Endothelial cell (in vitro differentiated cells): ENCODE data around the gene NBAS. TPM values are rescaled to one million over a fixed set of nuclear protein-coding genes. Genes with fewer than 3 reads are reported as not detected.

Experiments
- DNase-seq: peaks from one replicate; pipeline ENCODE4 v3.0.0; 2021; ENCODE audit warnings: low spot score
- H3K27ac Mint-ChIP-seq: one replicate; pipeline ENCODE4 v1.8.0; 2021; ENCODE audit warnings: mixed read lengths, inconsistent platforms; ENCODE audit not compliant: unreplicated experiment
- H3K27me3 Mint-ChIP-seq: one replicate; pipeline ENCODE4 v1.8.0; 2021; ENCODE audit warnings: mild to moderate bottlenecking, moderate library complexity, mixed read lengths, inconsistent platforms; ENCODE audit not compliant: unreplicated experiment
- H3K36me3 Mint-ChIP-seq: one replicate; pipeline ENCODE4 v1.8.0; 2021; ENCODE audit warnings: mild to moderate bottlenecking, low read depth, mixed read lengths, inconsistent platforms; ENCODE audit not compliant: unreplicated experiment
- H3K4me1 Mint-ChIP-seq: one replicate; pipeline ENCODE4 v1.8.0; 2021; ENCODE audit warnings: mild to moderate bottlenecking, mixed read lengths, inconsistent platforms; ENCODE audit not compliant: unreplicated experiment
- H3K4me3 Mint-ChIP-seq: one replicate; pipeline ENCODE4 v1.8.0; 2021; ENCODE audit warnings: mild to moderate bottlenecking, mixed read lengths, inconsistent platforms; ENCODE audit not compliant: unreplicated experiment
- H3K9me3 Mint-ChIP-seq: one replicate; pipeline ENCODE4 v1.8.0; 2021; ENCODE audit warnings: mixed read lengths, inconsistent platforms; ENCODE audit not compliant: unreplicated experiment
- CTCF ChIP-seq: fragments of 200-600 bp; sonication (generic); IDR thresholded peaks from one replicate; pipeline ENCODE4 v1.5.0; 2021; ENCODE audit warnings: antibody characterized with exemption; ENCODE audit not compliant: unreplicated experiment
- total RNA-seq: library from RNA; stranded (reverse); fragmentation: NEBNext Ultra II Directional; extraction: Animal tissue kit (Norgen Biotek cat#: 25700); gene quantifications from one replicate; pipeline ENCODE4 v1.2.1, GENCODE V29; 2021; ENCODE audit not compliant: unreplicated experiment

Gene NBAS
- total RNA-seq, 1 donor from 2014 or later, result 52.8 TPM

DNA sequence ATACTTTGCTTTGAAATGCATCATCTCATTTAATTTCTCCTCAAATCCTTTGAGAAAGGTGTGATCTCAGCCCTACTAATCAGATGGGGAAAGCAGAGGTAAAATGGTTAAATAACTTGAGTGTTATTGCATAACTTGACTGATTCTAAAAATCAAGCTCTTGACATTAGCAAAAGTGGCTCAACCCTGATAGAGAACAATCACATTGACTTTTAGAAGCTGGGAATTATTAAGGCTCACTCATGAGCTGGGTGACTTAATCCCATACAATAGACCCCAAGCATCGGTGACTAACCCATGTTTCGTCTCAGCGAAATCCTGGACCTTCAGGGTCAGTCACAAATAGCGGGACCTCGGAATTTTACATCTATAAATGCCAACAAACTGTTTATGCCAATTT, 378.9 kb downstream of the NBAS start:
- Mint-ChIP-seq H3K27me3 (peaks cover 4% of the 10 kb centered on the region), H3K4me3 (no peak overlapping the region), H3K9me3 (no peaks in the 10 kb centered on the region), H3K36me3 (peaks cover 7% of the 10 kb centered on the region), H3K4me1 (peaks cover 15% of the 10 kb centered on the region), H3K27ac (no peak overlapping the region)
- DNase-seq, result no peak
- no peak for TF ChIP-seq CTCF

- peaks cover 15% of the 10 kb centered on the region for H3K4me1 Mint-ChIP-seq
- H3K36me3 Mint-ChIP-seq, result peaks cover 10% of the 10 kb centered on the region
- H3K27me3 Mint-ChIP-seq, result peaks cover 4% of the 10 kb centered on the region
- no peak for DNase-seq
- H3K27ac Mint-ChIP-seq, result no peak overlapping the region
- no peaks in the 10 kb centered on the region for H3K9me3 Mint-ChIP-seq
- no peak overlapping the region for H3K4me3 Mint-ChIP-seq
- TF ChIP-seq CTCF, result no peak
Measured at GRCh38 chr2:15181092-15181745, 379.9 kb downstream of the NBAS start.

DNA sequence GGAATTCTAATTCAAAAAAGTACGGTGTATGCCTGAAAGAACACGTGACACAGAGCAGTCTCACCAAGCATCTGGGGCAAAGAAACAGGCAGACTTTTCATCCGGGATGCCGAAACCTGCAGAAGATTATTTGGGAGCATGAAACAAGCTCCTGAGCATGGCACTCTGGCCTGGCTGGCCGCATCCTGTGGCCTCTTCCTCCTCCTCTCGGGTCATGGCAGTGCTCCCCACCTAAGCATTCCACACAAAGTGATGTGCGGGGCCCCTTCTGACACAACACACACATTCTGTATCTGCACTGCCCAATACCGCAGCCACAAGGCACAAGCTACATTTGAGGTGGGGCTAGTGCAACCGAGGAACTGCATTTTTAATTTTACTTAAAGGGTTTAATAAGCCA, 380.8 kb downstream of the NBAS start:
- H3K4me3 Mint-ChIP-seq, result no peak overlapping the region

GRCh38 chr2:15178946-15179345, 382.2 kb downstream of the NBAS start:
- DNase-seq, result no peak
- H3K36me3 Mint-ChIP-seq, result peaks cover 10% of the 10 kb centered on the region
- H3K4me1 Mint-ChIP-seq, result peaks cover 15% of the 10 kb centered on the region
- no peak overlapping the region for H3K4me3 Mint-ChIP-seq
- TF ChIP-seq CTCF, result no peak
- no peak overlapping the region for H3K27ac Mint-ChIP-seq
- peaks cover 4% of the 10 kb centered on the region for H3K27me3 Mint-ChIP-seq
- no peaks in the 10 kb centered on the region for H3K9me3 Mint-ChIP-seq

More for the DNA sequence above, 380.8 kb downstream of the NBAS start:
- TF ChIP-seq CTCF, result no peak
- no peak for DNase-seq
- Mint-ChIP-seq H3K27me3 (peaks cover 4% of the 10 kb centered on the region), H3K4me1 (peaks cover 15% of the 10 kb centered on the region), H3K27ac (no peak overlapping the region), H3K36me3 (peaks cover 10% of the 10 kb centered on the region), H3K9me3 (no peaks in the 10 kb centered on the region)

GRCh38 chr2:15177103-15177502, 384.0 kb downstream of the NBAS start:
- DNase-seq, result no peak
- Mint-ChIP-seq H3K27me3 (peaks cover 4% of the 10 kb centered on the region), H3K27ac (no peak overlapping the region), H3K4me3 (no peak overlapping the region), H3K9me3 (no peaks in the 10 kb centered on the region), H3K36me3 (peaks cover 8% of the 10 kb centered on the region), H3K4me1 (peaks cover 15% of the 10 kb centered on the region)
- no peak for TF ChIP-seq CTCF
